Measurements from ENCODE around the gene KIRREL3. TPM values are rescaled to one million over a fixed set of nuclear protein-coding genes. Genes with fewer than 3 reads are reported as not detected.

The KIRREL3 gene
- total and polyA plus RNA-seq, 9 of the 15 experiments (the other 6 are each of a cell fraction or from before 2014, with no cell fraction given) = 0.04 to 0.10 TPM; not detected in 7

DNA sequence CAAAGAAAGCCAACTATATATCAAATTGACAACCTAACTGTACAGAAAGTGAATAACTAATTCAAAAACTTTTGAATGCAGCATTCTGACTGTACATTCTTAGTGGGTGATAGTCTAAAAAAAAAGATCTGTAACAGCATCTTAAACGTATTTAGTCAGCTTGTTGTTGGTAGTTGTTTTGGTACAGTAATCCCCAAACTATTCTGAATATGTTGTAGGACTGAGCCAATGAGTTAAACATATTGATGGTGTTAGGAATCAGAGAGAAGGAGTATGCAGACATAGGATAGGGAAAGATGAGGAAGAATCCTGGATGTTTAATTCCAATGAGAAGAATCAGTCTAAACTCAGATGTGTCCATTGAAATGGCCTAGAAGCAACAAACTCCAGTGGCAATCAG is 41.9 kb upstream of the KIRREL3 start:
- Histone ChIP-seq H3K4me1 (replicated peaks in 1 of 2; ENCODE audit: control insufficient read depth in 2 of 2, insufficient read depth in 2 of 2, low read length in 2 of 2) (no peaks in the 10 kb centered on the region), H3K4me2 (ENCODE audit: insufficient read depth, low read length) (no peak overlapping the region), H3K9me1 (ENCODE audit: control insufficient read depth, insufficient read depth, low read length) (no peaks in the 10 kb centered on the region), H4K20me1 (replicated peaks; ENCODE audit: control insufficient read depth, insufficient read depth, low read length) (no peaks in the 10 kb centered on the region; the same call in 1 of the 2 replicates), H3K79me2 (ENCODE audit: control insufficient read depth, insufficient read depth, low read length) (no peaks in the 10 kb centered on the region), H3K27me3 (ENCODE audit: control insufficient read depth in 2 of 2, insufficient read depth in 2 of 2, low read length in 2 of 2) (no peaks in the 10 kb centered on the region; a peak in 1 of 5 replicates), H3K9me3 (replicated peaks; ENCODE audit: control insufficient read depth, insufficient read depth, low read depth, low read length) (no peaks in the 10 kb centered on the region), H3K36me3 (ENCODE audit: control insufficient read depth, insufficient read depth, low read length) (no peaks in the 10 kb centered on the region), H3K27ac (ENCODE audit: extremely low read depth, low read depth, low read length) (no peak overlapping the region), H2AFZ (ENCODE audit: low read depth, low read length) (no peak overlapping the region), H3K4me3 (no peak overlapping the region), H3K9ac (ENCODE audit: insufficient read depth in 1 of 2, low read depth in 2 of 2, low read length in 2 of 2) (no peak overlapping the region)
- WGBS (ENCODE audit: insufficient coverage, low coverage, missing lambda C conversion rate) = 0% methylated on average over 1 of the region's 1 CpG
- no peak for TF ChIP-seq ZBTB11 (CRISPR knock-in tag; IDR thresholded peaks at IDR 0.05)
- no peak for TF ChIP-seq NR2F6 (CRISPR knock-in tag; IDR thresholded peaks at IDR 0.05)
- BruUV-seq (replicated peaks) = no TSS peak
- in situ Hi-C loops (cut with MboI) (no loop called here), intact Hi-C loops (cut with micrococcal nuclease) (no loop called here)
- DNase-seq (ENCODE audit: extremely low read depth in 1 of 4, low spot score in 3 of 4) (no peak), FAIRE-seq (no peak), ATAC-seq (no peak)
- POLR2A ChIA-PET = interaction anchor here (0.6 kb wide), 1 partner anchor 237 kb away, joined by 4 read pairs; no protein-coding TSS in a partner anchor
- CTCF ChIA-PET (ENCODE audit: low intra/inter-chr PET ratio) = no interaction called here

All from K562 (cell line).